CD4-positive, alpha-beta T cell treated with Interleukin-6 at 100 ng/mL for 8 hours (primary cell): Measurements from ENCODE around the gene TNIP1.
A peak's percentile ranks its signal among the peaks of the same experiment; 100 is the strongest.

Experiments used
- DNase-seq: peaks from one replicate; pipeline ENCODE4 v3.0.0-alpha.2; 2020; ENCODE audit warnings: mixed read lengths, low spot score

Gene TNIP1

GRCh38 chr5:151080613-151081430, at the start of gene TNIP1:
Gene TNIP1, minus strand, starts transcription at chr5:151081034. Its CDS starts 15,939 bp downstream, at chr5:151065095.
- DNase-seq, result peak; percentile 91

GRCh38 chr5:151130235-151130921, 49.5 kb upstream of the TNIP1 start:
- no peak for DNase-seq

GRCh38 chr5:151128817-151129216, 48.0 kb upstream of the TNIP1 start:
- DNase-seq, result no peak

GRCh38 chr5:151127926-151128325, 47.1 kb upstream of the TNIP1 start:
- no peak for DNase-seq

- peak; percentile 66 for DNase-seq
Measured at GRCh38 chr5:151126199-151126645, 45.4 kb upstream of the TNIP1 start.

DNA sequence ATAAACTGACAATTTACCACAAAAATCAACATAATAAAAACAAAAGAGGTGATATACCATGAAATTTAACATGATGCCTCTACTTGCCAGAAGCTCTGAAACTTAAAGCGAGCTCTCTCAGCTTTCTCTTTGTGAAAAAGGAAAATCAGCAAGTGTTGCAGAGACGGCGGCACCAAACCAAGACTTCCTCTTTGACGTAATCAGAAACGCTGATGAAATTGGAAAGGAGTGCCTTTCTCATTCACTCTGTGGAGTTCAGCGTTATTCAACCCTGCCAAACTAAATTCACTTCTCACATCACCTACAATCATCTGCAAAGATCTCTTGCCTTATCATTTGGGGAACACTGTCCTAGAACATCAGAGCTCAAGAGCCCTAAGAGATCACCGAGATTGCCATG, 44.6 kb upstream of the TNIP1 start:
- no peak for DNase-seq

GRCh38 chr5:151123897-151124751, 43.3 kb upstream of the TNIP1 start:
- DNase-seq, result no peak

GRCh38 chr5:151122828-151123227, 42.0 kb upstream of the TNIP1 start:
- no peak for DNase-seq

- DNase-seq, result no peak
Measured at GRCh38 chr5:151121665-151122064, 40.8 kb upstream of the TNIP1 start.

GRCh38 chr5:151121095-151121494, 40.3 kb upstream of the TNIP1 start:
- no peak for DNase-seq

DNA sequence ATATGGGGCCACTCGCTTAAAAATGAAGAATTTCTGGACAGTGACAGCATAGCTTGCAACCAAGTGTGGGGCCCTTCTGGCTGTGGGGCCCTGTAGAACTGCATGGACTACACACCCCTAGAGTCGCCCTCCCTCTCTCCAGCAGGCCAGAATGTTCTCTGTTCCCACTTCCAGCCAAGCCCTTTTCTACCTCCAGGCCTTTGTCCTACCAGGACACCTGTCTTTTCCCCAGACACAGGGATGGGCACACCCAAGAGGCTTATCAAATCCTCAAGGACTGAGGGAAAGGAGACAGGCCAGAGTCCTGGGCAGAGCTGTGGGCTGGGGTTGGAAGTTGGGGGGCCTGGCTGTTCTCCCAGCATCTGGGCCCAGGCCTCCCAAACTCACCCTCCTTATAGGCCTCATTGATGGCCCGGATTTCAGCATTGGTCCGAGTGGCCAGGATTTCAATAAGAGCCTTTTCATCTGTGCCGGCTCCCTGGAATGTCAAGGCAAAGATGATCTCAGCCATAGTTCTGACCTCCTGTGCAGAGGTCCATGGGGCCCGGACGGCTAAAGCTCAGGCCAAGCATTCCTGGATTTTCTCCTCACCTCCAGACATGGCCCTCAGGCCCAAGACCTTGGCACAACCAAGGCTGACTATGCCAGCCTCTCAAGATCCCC, 38.2 kb upstream of the TNIP1 start:
- DNase-seq, result no peak

GRCh38 chr5:151115272-151115905, 34.6 kb upstream of the TNIP1 start:
- peak; percentile 69 for DNase-seq

- no peak for DNase-seq
Measured at GRCh38 chr5:151113651-151114050, 32.8 kb upstream of the TNIP1 start.

DNA sequence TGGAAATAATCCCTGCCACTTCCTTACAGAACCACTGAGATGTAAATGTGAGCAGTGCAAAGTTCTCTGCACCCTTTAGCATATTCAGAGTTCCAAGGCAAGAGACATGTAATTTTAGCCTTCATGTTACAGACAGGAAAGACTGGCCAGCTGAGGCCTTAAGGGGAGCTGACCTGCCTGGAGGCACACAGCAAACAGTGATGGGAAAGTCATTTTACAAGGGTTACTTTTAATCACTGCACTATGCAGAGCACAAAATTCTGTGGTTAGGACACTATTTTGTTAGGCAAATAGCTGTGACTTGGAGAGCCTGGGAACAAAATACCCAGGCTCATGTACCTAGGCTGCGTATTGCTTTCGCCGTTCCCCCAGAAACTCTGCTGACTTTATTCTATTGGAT, 30.2 kb upstream of the TNIP1 start:
- no peak for DNase-seq

DNA sequence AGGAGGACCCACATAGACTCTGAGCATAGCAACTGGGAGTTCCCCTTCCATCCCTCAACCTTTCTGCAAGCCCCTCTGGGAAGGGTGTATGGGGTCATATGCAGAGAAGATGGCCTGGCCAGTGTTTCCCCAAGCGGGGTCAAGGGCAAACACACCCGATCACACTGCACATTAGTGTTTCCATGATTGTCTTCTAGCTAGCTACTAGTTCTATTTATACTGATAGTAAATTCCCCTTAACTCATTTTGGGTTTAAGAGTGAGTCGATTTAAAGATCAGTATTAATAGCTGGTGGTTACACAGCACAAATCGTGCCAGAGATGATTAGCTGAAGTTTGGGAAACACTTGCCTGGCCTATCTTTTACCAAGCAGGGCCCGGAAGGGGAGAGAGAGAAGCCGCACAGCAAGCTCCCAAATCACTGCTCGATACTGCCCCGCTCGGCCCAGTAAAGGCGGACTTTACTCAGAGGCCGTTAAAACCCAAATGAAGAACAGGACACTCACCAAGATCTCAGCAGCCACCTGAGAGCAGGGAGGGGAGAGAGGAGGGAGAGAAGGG, 29.4 kb upstream of the TNIP1 start:
- no peak for DNase-seq

GRCh38 chr5:151108566-151108965, 27.7 kb upstream of the TNIP1 start:
- DNase-seq, result no peak

- DNase-seq, result no peak
Measured at GRCh38 chr5:151107738-151108520, 27.1 kb upstream of the TNIP1 start.

DNA sequence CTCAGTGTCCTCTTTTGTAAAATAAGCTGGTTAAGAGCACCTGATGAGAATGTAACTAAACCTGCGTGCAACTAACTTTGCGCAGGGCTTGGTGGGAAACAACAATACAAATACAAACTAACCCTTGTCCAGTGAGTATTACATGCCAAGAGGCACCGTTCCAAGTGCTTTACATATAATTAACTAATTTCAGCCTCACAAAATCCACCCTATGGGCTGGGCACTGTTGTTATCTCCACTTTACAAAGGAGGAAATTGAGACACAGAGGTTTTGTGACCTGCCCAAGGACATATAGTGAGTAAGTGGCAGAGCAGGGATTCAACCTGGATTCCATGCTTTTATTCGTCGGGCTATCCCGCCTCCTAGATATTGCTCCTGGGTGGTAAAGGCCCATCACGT, 26.2 kb upstream of the TNIP1 start:
- DNase-seq, result no peak

GRCh38 chr5:151106509-151106908, 25.7 kb upstream of the TNIP1 start:
- no peak for DNase-seq

GRCh38 chr5:151106043-151106442, 25.2 kb upstream of the TNIP1 start:
- no peak for DNase-seq
